ENCODE measurements around the gene MOB4. TPM values are rescaled to one million over a fixed set of nuclear protein-coding genes. Genes with fewer than 3 reads are reported as not detected.
"Not testable (repeated sequence)": the region's sequence is repeated elsewhere in the genome, so short reads cannot be mapped to it uniquely, and the experiment has no call there.

Gene MOB4
- total RNA-seq, 1 experiment from 2014 or later = 31.1 TPM

DNA sequence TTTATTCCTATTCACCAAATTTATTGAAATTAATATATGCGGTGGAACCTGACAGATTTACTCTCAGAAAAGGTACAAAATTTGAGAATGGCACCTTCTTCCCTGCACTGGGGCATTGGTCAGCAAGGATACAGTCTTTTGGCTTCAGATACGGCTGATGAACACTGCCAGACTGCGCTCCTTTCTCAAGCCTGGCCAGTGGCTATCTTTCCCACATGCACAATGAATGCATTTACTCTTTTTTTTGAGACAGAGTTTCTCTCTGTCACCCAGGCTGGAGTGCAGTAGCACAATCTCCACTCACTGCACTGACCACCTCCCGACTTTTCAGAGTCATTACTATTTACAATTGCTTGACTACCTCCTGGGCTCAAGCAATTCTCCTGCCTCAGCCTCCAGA is 61.6 kb downstream of the MOB4 start:
- Mint-ChIP-seq H3K27ac (ENCODE audit: unreplicated experiment) (no peak overlapping the region), H3K27me3 (ENCODE audit: insufficient read depth, unreplicated experiment) (no peaks in the 10 kb centered on the region), H3K4me3 (ENCODE audit: unreplicated experiment) (no peak overlapping the region), H3K9me3 (ENCODE audit: unreplicated experiment) (peaks cover 17% of the 10 kb centered on the region), H3K4me1 (ENCODE audit: low read depth, unreplicated experiment) (no peaks in the 10 kb centered on the region), H3K36me3 (ENCODE audit: insufficient read depth, unreplicated experiment) (peaks cover 13% of the 10 kb centered on the region)
- CTCF ChIA-PET = no interaction called here
- DNase-seq = no peak
- Histone ChIP-seq H3K4me1 (no peaks in the 10 kb centered on the region), H3K27me3 (replicated peaks; ENCODE audit: control insufficient read depth, insufficient read depth, low read length) (no peaks in the 10 kb centered on the region), H3K36me3 (ENCODE audit: control insufficient read depth, insufficient read depth, low read length) (no peaks in the 10 kb centered on the region; the same call in 1 of the 2 replicates), H3K9me3 (peaks cover 6% of the 10 kb centered on the region), H3K4me3 (ENCODE audit: low read depth, low read length) (no peak overlapping the region)
- no peak for TF ChIP-seq CTCF (IDR thresholded peaks at IDR 0.05; ENCODE audit: insufficient read depth in 1 of 2, low read depth in 1 of 2, low read length in 1 of 2, severe bottlenecking in 1 of 2, unreplicated experiment in 1 of 2)
- POLR2A ChIA-PET = no interaction called here
- no TSS peak for BruUV-seq (replicated peaks)
- intact Hi-C loops (cut with micrococcal nuclease; ENCODE audit: unreplicated experiment) = no loop called here

DNA sequence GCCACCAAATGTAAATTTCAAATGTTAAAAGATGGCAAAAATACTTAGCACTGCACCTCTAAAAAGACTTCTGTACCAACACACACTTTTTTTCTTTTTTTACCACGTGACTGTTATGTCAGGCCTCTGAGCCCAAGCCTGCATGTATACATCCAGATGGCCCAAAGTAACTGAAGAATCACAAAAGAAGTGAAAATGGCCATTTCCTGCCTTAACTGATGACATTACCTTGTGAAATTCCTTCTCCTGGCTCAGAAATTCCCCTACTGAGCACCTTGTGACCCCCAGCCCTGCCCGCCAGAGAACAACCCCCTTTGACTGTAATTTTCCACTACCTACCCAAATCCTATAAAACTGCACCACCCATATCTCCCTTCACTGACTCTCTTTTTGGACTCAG is 62.4 kb downstream of the MOB4 start:
- POLR2A ChIA-PET; BruUV-seq (replicated peaks); H3K36me3 ChIP-seq (ENCODE audit: control insufficient read depth, insufficient read depth, low read length); intact Hi-C loops (cut with micrococcal nuclease; ENCODE audit: unreplicated experiment); H3K36me3 Mint-ChIP-seq (ENCODE audit: insufficient read depth, unreplicated experiment); H3K4me1 ChIP-seq; H3K27me3 Mint-ChIP-seq (ENCODE audit: insufficient read depth, unreplicated experiment); H3K9me3 Mint-ChIP-seq (ENCODE audit: unreplicated experiment); H3K4me1 Mint-ChIP-seq (ENCODE audit: low read depth, unreplicated experiment); H3K9me3 ChIP-seq; DNase-seq; H3K27ac Mint-ChIP-seq (ENCODE audit: unreplicated experiment); H3K4me3 ChIP-seq (ENCODE audit: low read depth, low read length); H3K27me3 ChIP-seq (replicated peaks; ENCODE audit: control insufficient read depth, insufficient read depth, low read length); H3K4me3 Mint-ChIP-seq (ENCODE audit: unreplicated experiment); CTCF ChIA-PET: not testable (repeated sequence)

GRCh38 chr2:197580166-197580565 is 64.3 kb downstream of the MOB4 start:
- CTCF ChIA-PET; H3K27me3 ChIP-seq (replicated peaks; ENCODE audit: control insufficient read depth, insufficient read depth, low read length); H3K27me3 Mint-ChIP-seq (ENCODE audit: insufficient read depth, unreplicated experiment); H3K27ac Mint-ChIP-seq (ENCODE audit: unreplicated experiment); DNase-seq; H3K4me3 Mint-ChIP-seq (ENCODE audit: unreplicated experiment); BruUV-seq (replicated peaks); H3K9me3 ChIP-seq; POLR2A ChIA-PET; H3K36me3 Mint-ChIP-seq (ENCODE audit: insufficient read depth, unreplicated experiment); H3K4me3 ChIP-seq (ENCODE audit: low read depth, low read length); H3K36me3 ChIP-seq (ENCODE audit: control insufficient read depth, insufficient read depth, low read length); H3K4me1 ChIP-seq; H3K4me1 Mint-ChIP-seq (ENCODE audit: low read depth, unreplicated experiment); H3K9me3 Mint-ChIP-seq (ENCODE audit: unreplicated experiment); intact Hi-C loops (cut with micrococcal nuclease; ENCODE audit: unreplicated experiment): not testable (repeated sequence)

DNA sequence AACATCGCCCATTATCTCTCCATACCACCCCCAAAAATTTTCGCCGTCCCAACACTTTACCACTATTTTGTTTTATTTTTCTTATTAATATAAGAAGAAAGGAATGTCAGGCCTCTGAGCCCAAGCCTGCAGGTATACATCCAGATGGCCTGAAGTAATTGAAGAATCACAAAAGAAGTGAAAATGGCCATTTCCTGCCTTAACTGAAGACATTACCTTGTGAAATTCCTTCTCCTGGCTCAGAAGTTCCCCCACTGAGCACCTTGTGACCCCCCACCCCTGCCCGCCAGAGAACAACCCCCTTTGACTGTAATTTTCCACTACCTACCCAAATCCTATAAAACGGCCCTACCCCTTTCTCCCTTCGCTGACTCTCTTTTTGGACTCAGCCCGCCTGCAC is 71.4 kb downstream of the MOB4 start:
- intact Hi-C loops (cut with micrococcal nuclease; ENCODE audit: unreplicated experiment); H3K36me3 Mint-ChIP-seq (ENCODE audit: insufficient read depth, unreplicated experiment); DNase-seq; CTCF ChIA-PET; H3K9me3 ChIP-seq; H3K27me3 ChIP-seq (replicated peaks; ENCODE audit: control insufficient read depth, insufficient read depth, low read length); BruUV-seq (replicated peaks); H3K4me3 ChIP-seq (ENCODE audit: low read depth, low read length); H3K27me3 Mint-ChIP-seq (ENCODE audit: insufficient read depth, unreplicated experiment); H3K36me3 ChIP-seq (ENCODE audit: control insufficient read depth, insufficient read depth, low read length); H3K4me1 Mint-ChIP-seq (ENCODE audit: low read depth, unreplicated experiment); H3K27ac Mint-ChIP-seq (ENCODE audit: unreplicated experiment); H3K9me3 Mint-ChIP-seq (ENCODE audit: unreplicated experiment); POLR2A ChIA-PET; H3K4me3 Mint-ChIP-seq (ENCODE audit: unreplicated experiment); H3K4me1 ChIP-seq: not testable (repeated sequence)
